Measurements from ENCODE around the gene SORCS2.

Gene SORCS2

DNA sequence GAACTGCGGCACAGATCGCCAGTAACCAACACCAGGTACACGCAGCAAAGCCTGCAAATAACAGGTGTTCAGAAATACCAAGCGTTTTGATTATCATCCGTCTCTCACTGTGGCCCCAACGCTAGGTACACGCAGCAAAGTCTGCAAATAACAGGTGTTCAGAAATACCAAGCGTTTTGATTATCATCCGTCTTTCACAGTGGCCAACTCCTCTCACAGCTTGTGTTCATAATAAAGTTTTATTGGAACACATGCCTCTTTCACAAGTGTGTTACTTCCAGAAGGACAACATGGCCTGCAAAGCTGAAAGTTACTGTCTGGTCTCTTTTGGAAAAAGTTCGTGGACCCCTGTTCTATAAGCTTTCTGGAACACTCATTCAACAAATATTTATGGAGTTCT lies 594.2 kb downstream of the SORCS2 start:
- Histone ChIP-seq H3K9me3 (ENCODE audit: control insufficient read depth, insufficient read depth, low read depth, low read length) (no peaks in the 10 kb centered on the region), H3K4me3 (ENCODE audit: low read depth, low read length) (no peak overlapping the region), H3K36me3 (ENCODE audit: control insufficient read depth in 2 of 2, insufficient read depth in 1 of 2, low read length in 2 of 2) (peaks cover 0 to 4% of the 10 kb centered on the region in 2 experiments; a peak in 1 of 3 replicates), H3K4me1 (ENCODE audit: control insufficient read depth, insufficient read depth, low read length) (no peaks in the 10 kb centered on the region), H3K27ac (ENCODE audit: extremely low read depth, low read depth, low read length) (no peak overlapping the region)
- ChIA-PET POLR2A (no interaction called here), CTCF (interaction anchor here (1.1 kb wide), 1 partner anchor 70 kb away, joined by 3 read pairs; no protein-coding TSS in a partner anchor)
- TF ChIP-seq, protein P1, sequence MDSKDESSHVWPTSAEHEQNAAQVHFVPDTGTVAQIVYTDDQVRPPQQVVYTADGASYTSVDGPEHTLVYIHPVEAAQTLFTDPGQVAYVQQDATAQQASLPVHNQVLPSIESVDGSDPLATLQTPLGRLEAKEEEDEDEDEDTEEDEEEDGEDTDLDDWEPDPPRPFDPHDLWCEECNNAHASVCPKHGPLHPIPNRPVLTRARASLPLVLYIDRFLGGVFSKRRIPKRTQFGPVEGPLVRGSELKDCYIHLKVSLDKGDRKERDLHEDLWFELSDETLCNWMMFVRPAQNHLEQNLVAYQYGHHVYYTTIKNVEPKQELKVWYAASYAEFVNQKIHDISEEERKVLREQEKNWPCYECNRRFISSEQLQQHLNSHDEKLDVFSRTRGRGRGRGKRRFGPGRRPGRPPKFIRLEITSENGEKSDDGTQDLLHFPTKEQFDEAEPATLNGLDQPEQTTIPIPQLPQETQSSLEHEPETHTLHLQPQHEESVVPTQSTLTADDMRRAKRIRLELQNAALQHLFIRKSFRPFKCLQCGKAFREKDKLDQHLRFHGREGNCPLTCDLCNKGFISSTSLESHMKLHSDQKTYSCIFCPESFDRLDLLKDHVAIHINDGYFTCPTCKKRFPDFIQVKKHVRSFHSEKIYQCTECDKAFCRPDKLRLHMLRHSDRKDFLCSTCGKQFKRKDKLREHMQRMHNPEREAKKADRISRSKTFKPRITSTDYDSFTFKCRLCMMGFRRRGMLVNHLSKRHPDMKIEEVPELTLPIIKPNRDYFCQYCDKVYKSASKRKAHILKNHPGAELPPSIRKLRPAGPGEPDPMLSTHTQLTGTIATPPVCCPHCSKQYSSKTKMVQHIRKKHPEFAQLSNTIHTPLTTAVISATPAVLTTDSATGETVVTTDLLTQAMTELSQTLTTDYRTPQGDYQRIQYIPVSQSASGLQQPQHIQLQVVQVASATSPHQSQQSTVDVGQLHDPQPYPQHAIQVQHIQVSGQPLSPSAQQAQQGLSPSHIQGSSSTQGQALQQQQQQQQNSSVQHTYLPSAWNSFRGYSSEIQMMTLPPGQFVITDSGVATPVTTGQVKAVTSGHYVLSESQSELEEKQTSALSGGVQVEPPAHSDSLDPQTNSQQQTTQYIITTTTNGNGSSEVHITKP (tag by site-specific recombination; IDR thresholded peaks at IDR 0.05) = no peak

DNA sequence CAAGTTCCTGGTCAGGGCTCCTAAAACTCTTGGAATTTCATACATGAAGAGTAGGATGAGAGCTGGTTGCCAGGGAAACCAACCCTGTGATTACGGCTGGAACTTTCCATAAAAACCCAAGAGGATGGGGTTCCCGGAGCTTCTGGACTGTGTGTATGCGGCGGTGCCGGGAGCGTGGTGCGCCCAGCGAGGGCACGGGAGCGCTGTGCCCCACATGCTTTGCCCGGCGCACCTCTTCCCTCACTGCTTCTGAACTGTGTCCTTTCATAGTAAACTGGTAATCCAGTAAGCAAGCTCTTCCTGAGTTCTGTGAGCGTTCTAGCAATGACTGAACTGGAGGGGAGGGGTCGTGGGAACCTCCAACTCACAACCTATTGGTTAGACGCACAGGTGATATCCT lies 594.7 kb downstream of the SORCS2 start:
- CTCF ChIA-PET = interaction anchor here (1.1 kb wide), 1 partner anchor 70 kb away, joined by 3 read pairs; no protein-coding TSS in a partner anchor
- POLR2A ChIA-PET = no interaction called here
- Histone ChIP-seq H3K36me3 (ENCODE audit: control insufficient read depth in 2 of 2, insufficient read depth in 1 of 2, low read length in 2 of 2) (peaks cover 0 to 4% of the 10 kb centered on the region in 2 experiments; a peak in 1 of 3 replicates), H3K9me3 (ENCODE audit: control insufficient read depth, insufficient read depth, low read depth, low read length) (no peaks in the 10 kb centered on the region), H3K4me1 (ENCODE audit: control insufficient read depth, insufficient read depth, low read length) (no peaks in the 10 kb centered on the region), H3K27ac (ENCODE audit: extremely low read depth, low read depth, low read length) (no peak overlapping the region), H3K4me3 (ENCODE audit: low read depth, low read length) (no peak overlapping the region)
- TF ChIP-seq, protein P2, sequence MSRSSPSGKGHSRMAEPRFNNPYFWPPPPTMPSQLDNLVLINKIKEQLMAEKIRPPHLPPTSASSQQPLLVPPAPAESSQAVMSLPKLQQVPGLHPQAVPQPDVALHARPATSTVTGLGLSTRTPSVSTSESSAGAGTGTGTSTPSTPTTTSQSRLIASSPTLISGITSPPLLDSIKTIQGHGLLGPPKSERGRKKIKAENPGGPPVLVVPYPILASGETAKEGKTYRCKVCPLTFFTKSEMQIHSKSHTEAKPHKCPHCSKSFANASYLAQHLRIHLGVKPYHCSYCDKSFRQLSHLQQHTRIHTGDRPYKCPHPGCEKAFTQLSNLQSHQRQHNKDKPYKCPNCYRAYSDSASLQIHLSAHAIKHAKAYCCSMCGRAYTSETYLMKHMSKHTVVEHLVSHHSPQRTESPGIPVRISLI (tag by site-specific recombination; IDR thresholded peaks at IDR 0.05) = no peak
- no peak for TF ChIP-seq ZNF23 (tag by site-specific recombination; IDR thresholded peaks at IDR 0.05; ENCODE audit: borderline replicate concordance)
- TF ChIP-seq ZNF626 (tag by site-specific recombination; IDR thresholded peaks at IDR 0.05) = no peak
- no peak for TF ChIP-seq ZNF174 (tag by site-specific recombination; IDR thresholded peaks at IDR 0.05)
- no peak for TF ChIP-seq ZNF10 (tag by site-specific recombination; IDR thresholded peaks at IDR 0.05)
- no peak for TF ChIP-seq ZNF175 (tag by site-specific recombination; IDR thresholded peaks at IDR 0.05)
- no peak for TF ChIP-seq ZNF423 (tag by site-specific recombination; IDR thresholded peaks at IDR 0.05)

DNA sequence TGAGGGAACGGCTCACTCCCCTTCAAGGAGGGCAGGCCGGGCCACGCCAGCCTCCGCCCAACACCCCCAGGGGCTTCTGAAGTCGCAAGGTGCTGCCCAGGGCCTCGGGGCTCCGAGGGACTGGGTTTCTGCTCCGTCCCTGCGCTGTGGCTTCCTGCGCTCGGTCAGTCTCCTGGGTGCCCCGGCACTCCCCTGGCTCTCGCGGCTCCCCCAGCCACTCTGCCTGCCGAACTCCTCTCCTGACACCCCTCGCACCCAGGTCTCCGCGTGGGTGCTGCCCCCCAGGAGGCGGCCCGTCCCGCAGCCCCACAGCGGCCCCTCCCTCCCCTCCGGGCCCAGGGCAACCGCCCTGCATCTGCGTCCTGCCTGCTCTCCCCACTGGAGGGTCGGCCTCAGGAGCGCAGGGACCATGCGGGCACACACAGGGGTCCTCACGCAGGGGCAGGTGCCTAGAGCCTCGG lies 595.4 kb downstream of the SORCS2 start:
- Histone ChIP-seq H3K4me3 (ENCODE audit: low read depth, low read length) (no peak overlapping the region), H3K36me3 (ENCODE audit: control insufficient read depth in 2 of 2, insufficient read depth in 1 of 2, low read length in 2 of 2) (peaks cover 0 to 4% of the 10 kb centered on the region in 2 experiments; a peak in 1 of 3 replicates)
- CTCF ChIA-PET = interaction anchor here (1.1 kb wide), 1 partner anchor 69 kb away, joined by 3 read pairs; no protein-coding TSS in a partner anchor
- TF ChIP-seq ZNF324 (tag by site-specific recombination; IDR thresholded peaks at IDR 0.05) (no peak), ZNF423 (tag by site-specific recombination; IDR thresholded peaks at IDR 0.05) (no peak), SP3 (tag by site-specific recombination; IDR thresholded peaks at IDR 0.05) (no peak), ZNF221 (tag by site-specific recombination; IDR thresholded peaks at IDR 0.05; ENCODE audit: borderline replicate concordance) (no peak), ZNF311 (tag by site-specific recombination; IDR thresholded peaks at IDR 0.05; ENCODE audit: borderline replicate concordance) (no peak), ZNF184 (tag by site-specific recombination; IDR thresholded peaks at IDR 0.05) (no peak), ZNF10 (tag by site-specific recombination; IDR thresholded peaks at IDR 0.05) (no peak), ZNF24 (tag by site-specific recombination; IDR thresholded peaks at IDR 0.05) (no peak), ZNF501 (tag by site-specific recombination; IDR thresholded peaks at IDR 0.05) (no peak)
- TF ChIP-seq, protein P3, sequence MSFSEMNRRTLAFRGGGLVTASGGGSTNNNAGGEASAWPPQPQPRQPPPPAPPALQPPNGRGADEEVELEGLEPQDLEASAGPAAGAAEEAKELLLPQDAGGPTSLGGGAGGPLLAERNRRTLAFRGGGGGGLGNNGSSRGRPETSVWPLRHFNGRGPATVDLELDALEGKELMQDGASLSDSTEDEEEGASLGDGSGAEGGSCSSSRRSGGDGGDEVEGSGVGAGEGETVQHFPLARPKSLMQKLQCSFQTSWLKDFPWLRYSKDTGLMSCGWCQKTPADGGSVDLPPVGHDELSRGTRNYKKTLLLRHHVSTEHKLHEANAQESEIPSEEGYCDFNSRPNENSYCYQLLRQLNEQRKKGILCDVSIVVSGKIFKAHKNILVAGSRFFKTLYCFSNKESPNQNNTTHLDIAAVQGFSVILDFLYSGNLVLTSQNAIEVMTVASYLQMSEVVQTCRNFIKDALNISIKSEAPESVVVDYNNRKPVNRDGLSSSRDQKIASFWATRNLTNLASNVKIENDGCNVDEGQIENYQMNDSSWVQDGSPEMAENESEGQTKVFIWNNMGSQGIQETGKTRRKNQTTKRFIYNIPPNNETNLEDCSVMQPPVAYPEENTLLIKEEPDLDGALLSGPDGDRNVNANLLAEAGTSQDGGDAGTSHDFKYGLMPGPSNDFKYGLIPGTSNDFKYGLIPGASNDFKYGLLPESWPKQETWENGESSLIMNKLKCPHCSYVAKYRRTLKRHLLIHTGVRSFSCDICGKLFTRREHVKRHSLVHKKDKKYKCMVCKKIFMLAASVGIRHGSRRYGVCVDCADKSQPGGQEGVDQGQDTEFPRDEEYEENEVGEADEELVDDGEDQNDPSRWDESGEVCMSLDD (tag by site-specific recombination; IDR thresholded peaks at IDR 0.05) = no peak
- TF ChIP-seq, protein P4, sequence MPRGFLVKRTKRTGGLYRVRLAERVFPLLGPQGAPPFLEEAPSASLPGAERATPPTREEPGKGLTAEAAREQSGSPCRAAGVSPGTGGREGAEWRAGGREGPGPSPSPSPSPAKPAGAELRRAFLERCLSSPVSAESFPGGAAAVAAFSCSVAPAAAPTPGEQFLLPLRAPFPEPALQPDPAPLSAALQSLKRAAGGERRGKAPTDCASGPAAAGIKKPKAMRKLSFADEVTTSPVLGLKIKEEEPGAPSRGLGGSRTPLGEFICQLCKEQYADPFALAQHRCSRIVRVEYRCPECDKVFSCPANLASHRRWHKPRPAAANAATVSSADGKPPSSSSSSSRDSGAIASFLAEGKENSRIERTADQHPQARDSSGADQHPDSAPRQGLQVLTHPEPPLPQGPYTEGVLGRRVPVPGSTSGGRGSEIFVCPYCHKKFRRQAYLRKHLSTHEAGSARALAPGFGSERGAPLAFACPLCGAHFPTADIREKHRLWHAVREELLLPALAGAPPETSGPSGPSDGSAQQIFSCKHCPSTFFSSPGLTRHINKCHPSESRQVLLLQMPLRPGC (tag by site-specific recombination; IDR thresholded peaks at IDR 0.05) = no peak

More for the DNA sequence above, 595.4 kb downstream of the SORCS2 start:
- Histone ChIP-seq H3K9me3 (ENCODE audit: control insufficient read depth, insufficient read depth, low read depth, low read length) (no peaks in the 10 kb centered on the region), H3K4me1 (ENCODE audit: control insufficient read depth, insufficient read depth, low read length) (no peaks in the 10 kb centered on the region), H3K27ac (ENCODE audit: extremely low read depth, low read depth, low read length) (no peak overlapping the region)
- POLR2A ChIA-PET = no interaction called here

Measured in HEK293 (cell line).